GM10266 (cell line): Measurements from ENCODE around the gene NR1H2.
"Not testable (repeated sequence)": the region's sequence is repeated elsewhere in the genome, so short reads cannot be mapped to it uniquely, and the experiment has no call there.

Source experiments
- DNase-seq: peaks from one replicate; pipeline ENCODE4 v3.0.0; 2012; ENCODE audit errors: extremely low spot score
- CTCF ChIP-seq: IDR thresholded peaks from 2 replicates; pipeline ENCODE4 v1.5.1; 2012; ENCODE audit warnings: mild to moderate bottlenecking, low read depth; ENCODE audit not compliant: control insufficient read depth, insufficient read depth; ENCODE audit errors: missing control alignments

The NR1H2 gene

DNA sequence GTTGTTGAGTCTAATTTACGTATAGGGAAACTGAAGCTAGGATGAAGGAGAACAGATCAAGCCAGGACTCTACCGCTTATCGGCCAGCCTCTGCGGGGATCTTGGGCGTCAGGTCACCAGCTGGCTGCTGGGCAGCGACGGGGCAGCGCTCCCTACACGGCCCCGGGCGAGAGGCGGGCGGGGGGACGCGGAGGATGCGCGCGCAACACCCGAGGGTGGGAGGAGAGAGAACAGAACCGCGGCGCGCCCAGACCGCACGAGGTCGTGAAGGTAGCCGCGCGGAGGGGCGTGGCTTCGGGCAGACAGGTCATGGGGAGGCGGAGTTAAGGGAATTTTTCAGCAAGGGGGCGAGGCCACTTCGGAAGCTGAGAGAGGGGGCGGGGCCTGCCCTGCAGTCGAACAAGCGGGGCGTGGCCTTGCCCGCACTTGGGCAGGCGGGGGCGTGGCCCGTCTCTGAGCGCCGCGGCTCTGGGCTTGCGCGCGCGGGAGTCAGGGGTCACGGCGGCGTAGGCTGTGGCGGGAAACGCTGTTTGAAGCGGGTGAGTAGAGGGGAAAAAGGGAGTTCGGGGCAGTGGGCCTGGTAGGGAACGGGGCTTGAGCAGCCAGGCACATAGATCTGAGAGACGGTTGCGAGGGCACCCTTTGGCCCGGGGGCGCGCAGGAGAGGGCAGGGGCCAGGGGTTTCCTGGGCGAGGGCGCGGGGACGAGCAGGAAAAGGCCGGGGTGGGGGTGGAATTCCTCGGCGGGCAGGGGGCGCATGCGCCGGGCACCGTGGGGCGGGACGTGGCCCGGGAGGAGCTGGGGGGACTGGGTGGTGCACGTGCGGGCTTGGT lies 7.8 kb downstream of the NR1H2 start, which contains the start of gene POLD1:
POLD1 (plus strand) TSS at position 496 of the 833 bp plus-strand sequence. CDS start 14,505 bp downstream, outside the sequence.
- peak; percentile 100 for DNase-seq
- no peak for TF ChIP-seq CTCF

GRCh38 chr19:50384685-50385535 lies 8.7 kb downstream of the NR1H2 start:
- peak; percentile 6 for DNase-seq

GRCh38 chr19:50387176-50387867 lies 11.1 kb downstream of the NR1H2 start:
- no peak for TF ChIP-seq CTCF
- no peak for DNase-seq

More at GRCh38 chr19:50384685-50385535, 8.7 kb downstream of the NR1H2 start:
- no peak for TF ChIP-seq CTCF

GRCh38 chr19:50387868-50388245 lies 11.6 kb downstream of the NR1H2 start:
- no peak for TF ChIP-seq CTCF
- DNase-seq, result no peak

- DNase-seq, result not testable (repeated sequence)
Measured at GRCh38 chr19:50390295-50390694, 14.0 kb downstream of the NR1H2 start.

DNA sequence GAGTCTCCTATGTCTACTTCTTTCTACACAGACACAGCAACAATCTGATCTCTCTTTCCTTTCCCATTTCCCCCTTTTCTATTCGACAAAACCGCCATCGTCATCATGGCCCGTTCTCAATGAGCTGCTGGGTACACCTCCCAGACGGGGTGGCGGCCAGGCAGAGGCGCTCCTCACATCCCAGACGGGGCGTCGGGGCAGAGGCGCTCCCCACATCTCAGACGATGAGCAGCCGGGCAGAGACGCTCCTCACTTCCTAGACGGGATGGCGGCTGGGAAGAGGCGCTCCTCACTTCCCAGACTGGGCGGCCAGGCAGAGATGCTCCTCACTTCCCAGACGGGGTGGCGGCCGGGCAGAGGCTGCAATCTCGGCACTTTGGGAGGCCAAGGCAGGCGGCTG lies 14.7 kb downstream of the NR1H2 start:
- DNase-seq, result not testable (repeated sequence)

- no peak for TF ChIP-seq CTCF
- no peak for DNase-seq
Measured at GRCh38 chr19:50392759-50393158, 16.5 kb downstream of the NR1H2 start.

GRCh38 chr19:50393589-50393988 lies 17.3 kb downstream of the NR1H2 start:
- TF ChIP-seq CTCF, result no peak
- DNase-seq, result peak; percentile 4
